Naive B cell (primary cell): ENCODE data around the gene BATF3. TPM values are rescaled to one million over a fixed set of nuclear protein-coding genes. Genes with fewer than 3 reads are reported as not detected.
"Not testable (repeated sequence)": the region's sequence is repeated elsewhere in the genome, so short reads cannot be mapped to it uniquely, and the experiment has no call there.

Source experiments
- ATAC-seq, 2 donors: fragments of 150-1000 bp; cut with Tn5 transposase; 2 replicates each; pipeline ENCODE4 v1.10.0; 2021; ENCODE audit warnings: low read depth in 2 of 2, mild to moderate bottlenecking in 2 of 2, moderate library complexity in 2 of 2
- DNase-seq: peaks from one replicate; pipeline ENCODE4 v3.0.0; 2022
- H3K27ac Mint-ChIP-seq, 6 donors: one replicate each; pipeline ENCODE4 v1.8.0; 2020 to 2022; ENCODE audit warnings: mild to moderate bottlenecking in 6 of 6, mixed read lengths in 6 of 6, moderate library complexity in 5 of 6, inconsistent platforms in 2 of 6
- H3K27me3 Mint-ChIP-seq, 3 donors: one replicate each; pipeline ENCODE4 v1.8.0; 2021 to 2022; ENCODE audit warnings: mixed read lengths in 3 of 3, mild to moderate bottlenecking in 1 of 3
- H3K36me3 Mint-ChIP-seq, 2 donors: one replicate each; pipeline ENCODE4 v1.8.0; 2020 to 2022; ENCODE audit warnings: mixed read lengths in 2 of 2, inconsistent platforms in 1 of 2, mild to moderate bottlenecking in 1 of 2
- H3K4me1 Mint-ChIP-seq, 3 donors: one replicate each; pipeline ENCODE4 v1.8.0; 2020 to 2022; ENCODE audit warnings: mixed read lengths in 3 of 3, inconsistent platforms in 1 of 3, mild to moderate bottlenecking in 1 of 3, moderate library complexity in 1 of 3
- H3K4me3 Mint-ChIP-seq, 8 donors: one replicate each; pipeline ENCODE4 v1.8.0; 2020 to 2022; ENCODE audit warnings: mild to moderate bottlenecking in 8 of 8, mixed read lengths in 8 of 8, moderate library complexity in 8 of 8, inconsistent platforms in 2 of 8
- H3K9me3 Mint-ChIP-seq, 7 donors: one replicate each; pipeline ENCODE4 v1.8.0; 2020 to 2022; ENCODE audit warnings: mixed read lengths in 7 of 7, mild to moderate bottlenecking in 5 of 7, inconsistent platforms in 2 of 7, moderate library complexity in 1 of 7
- polyA plus RNA-seq, 6 donors: library from polyadenylated mRNA; unstranded; fragments of 300-500 nt; fragmentation: Illumina TruSeq; gene quantifications; one replicate each; pipeline ENCODE4 v1.2.3, GENCODE V29; 2021; ENCODE audit warnings: low read depth in 6 of 6

BATF3 gene
- polyA plus RNA-seq, 6 donors from 2014 or later, result not detected

- Mint-ChIP-seq H3K9me3 (peaks cover 0 to 12% (median 4%) of the 10 kb centered on the region in 7 donors), H3K4me3 (no peak overlapping the region), H3K36me3 (peaks cover 10 to 12% of the 10 kb centered on the region in 2 donors), H3K27me3 (peaks cover 4 to 8% (median 6%) of the 10 kb centered on the region in 3 donors), H3K4me1 (peaks cover 0 to 6% (median 4%) of the 10 kb centered on the region in 3 donors), H3K27ac (no peak overlapping the region)
- ATAC-seq (no peak), DNase-seq (no peak)
Observed at GRCh38 chr1:212721388-212722247, 22.0 kb upstream of the BATF3 start.

- H3K4me1 Mint-ChIP-seq, result peaks cover 0 to 6% (median 4%) of the 10 kb centered on the region in 3 donors
- ATAC-seq, result no peak
- H3K36me3 Mint-ChIP-seq, result peaks cover 0 to 6% of the 10 kb centered on the region in 2 donors
- peaks cover 4 to 8% (median 6%) of the 10 kb centered on the region in 3 donors for H3K27me3 Mint-ChIP-seq
- peaks cover 0 to 12% (median 4%) of the 10 kb centered on the region in 7 donors for H3K9me3 Mint-ChIP-seq
- no peak for DNase-seq
- no peak overlapping the region for H3K4me3 Mint-ChIP-seq
- no peak overlapping the region for H3K27ac Mint-ChIP-seq
Observed at GRCh38 chr1:212719633-212720032, 20.0 kb upstream of the BATF3 start.

- Mint-ChIP-seq H3K4me1 (peaks cover 0 to 4% (median 0%) of the 10 kb centered on the region in 3 donors), H3K27me3 (peaks cover 4 to 8% (median 6%) of the 10 kb centered on the region in 3 donors), H3K4me3 (no peak overlapping the region), H3K9me3 (peaks cover 0 to 12% (median 2%) of the 10 kb centered on the region in 7 donors), H3K27ac (no peak overlapping the region), H3K36me3 (peaks cover 0 to 1% of the 10 kb centered on the region in 2 donors)
- DNase-seq (no peak), ATAC-seq (no peak)
Observed at GRCh38 chr1:212718499-212718898, 18.9 kb upstream of the BATF3 start.

DNA sequence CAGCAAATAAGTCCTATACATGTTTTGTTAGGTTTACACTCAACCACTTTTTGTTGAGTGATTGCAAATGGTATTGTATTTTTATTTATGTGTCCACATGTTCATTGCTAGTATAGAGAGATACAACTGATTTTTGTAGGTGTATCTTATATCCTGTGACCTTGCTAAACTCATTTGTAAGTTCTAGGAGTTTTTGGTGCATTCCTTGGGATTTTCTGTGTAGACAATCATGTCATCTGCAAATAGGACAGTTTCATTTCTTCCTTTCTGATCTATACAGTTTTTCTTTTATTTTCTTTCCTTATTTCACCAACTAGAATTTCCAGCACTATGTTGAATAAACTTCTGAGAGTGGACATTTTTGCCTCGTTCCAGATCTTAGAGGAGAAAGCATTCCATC, 16.5 kb upstream of the BATF3 start:
- no peak for DNase-seq
- ATAC-seq, result no peak
- Mint-ChIP-seq H3K9me3 (peaks cover 0 to 11% (median 0%) of the 10 kb centered on the region in 7 donors), H3K27ac (no peak overlapping the region), H3K36me3 (no peaks in the 10 kb centered on the region), H3K4me3 (no peak overlapping the region), H3K27me3 (peaks cover 4 to 8% (median 6%) of the 10 kb centered on the region in 3 donors), H3K4me1 (no peaks in the 10 kb centered on the region)

DNA sequence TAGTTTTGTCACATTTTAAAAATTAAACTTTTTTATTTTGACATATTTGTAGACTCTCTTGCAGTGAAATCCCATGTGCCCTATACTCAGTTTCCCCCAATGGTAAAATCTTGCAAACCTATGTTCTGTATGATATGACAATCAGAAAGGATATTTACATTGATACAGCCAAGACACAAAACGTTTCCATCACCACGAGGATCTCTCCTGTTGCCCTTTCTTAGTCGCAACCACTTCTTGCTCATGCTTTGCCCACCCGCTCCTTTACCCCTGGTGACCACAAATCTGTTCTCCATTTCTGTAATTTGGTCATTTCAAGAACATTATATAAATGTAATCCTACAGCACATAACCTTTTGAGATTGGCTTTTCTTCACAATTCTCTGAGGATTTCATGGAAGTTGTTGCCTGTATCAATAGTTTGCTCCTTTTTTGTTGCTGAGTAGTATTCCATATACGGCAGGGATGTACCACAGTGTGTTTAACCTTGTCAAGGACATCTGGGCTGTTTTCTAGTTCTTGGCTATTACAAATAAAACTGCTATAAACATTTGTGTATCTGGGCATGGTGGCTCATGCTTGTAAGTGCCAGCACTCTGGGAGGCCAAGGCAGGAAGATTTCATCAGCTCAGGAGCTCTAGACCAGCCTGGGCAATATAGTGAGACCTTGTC, 14.0 kb upstream of the BATF3 start:
- no peak for DNase-seq
- H3K27ac Mint-ChIP-seq, result no peak overlapping the region
- no peak for ATAC-seq
- H3K4me1 Mint-ChIP-seq, result peaks cover 0 to 3% (median 0%) of the 10 kb centered on the region in 3 donors
- H3K4me3 Mint-ChIP-seq, result no peak overlapping the region
- no peaks in the 10 kb centered on the region for H3K36me3 Mint-ChIP-seq
- H3K9me3 Mint-ChIP-seq, result peaks cover 0 to 6% (median 0%) of the 10 kb centered on the region in 7 donors
- H3K27me3 Mint-ChIP-seq, result peaks cover 2 to 11% (median 6%) of the 10 kb centered on the region in 3 donors

- H3K27me3 Mint-ChIP-seq, result peaks cover 0 to 8% (median 0%) of the 10 kb centered on the region in 3 donors
- H3K9me3 Mint-ChIP-seq, result peaks cover 0 to 6% (median 0%) of the 10 kb centered on the region in 7 donors
- no peaks in the 10 kb centered on the region for H3K36me3 Mint-ChIP-seq
- no peak overlapping the region for H3K27ac Mint-ChIP-seq
- H3K4me1 Mint-ChIP-seq, result peaks cover 0 to 3% (median 0%) of the 10 kb centered on the region in 3 donors
- H3K4me3 Mint-ChIP-seq, result no peak overlapping the region
- ATAC-seq (no peak), DNase-seq (no peak)
Observed at GRCh38 chr1:212712451-212713303, 13.0 kb upstream of the BATF3 start.

GRCh38 chr1:212711974-212712373, 12.3 kb upstream of the BATF3 start:
- H3K27ac Mint-ChIP-seq, H3K36me3 Mint-ChIP-seq: not testable (repeated sequence)

GRCh38 chr1:212710566-212710965, 10.9 kb upstream of the BATF3 start:
- Mint-ChIP-seq H3K27ac (peak overlapping the region in 4 of 6 donors; percentile 7 to 77 (median 16)), H3K9me3 (peaks cover 0 to 6% (median 0%) of the 10 kb centered on the region in 7 donors), H3K4me3 (no peak overlapping the region), H3K4me1 (peaks cover 0 to 3% (median 0%) of the 10 kb centered on the region in 3 donors), H3K27me3 (peaks cover 0 to 5% (median 0%) of the 10 kb centered on the region in 3 donors), H3K36me3 (no peaks in the 10 kb centered on the region)
- DNase-seq (no peak), ATAC-seq (no peak)

More at GRCh38 chr1:212711974-212712373, 12.3 kb upstream of the BATF3 start:
- not testable (repeated sequence) for ATAC-seq, H3K4me3 Mint-ChIP-seq, H3K27me3 Mint-ChIP-seq, H3K4me1 Mint-ChIP-seq, H3K9me3 Mint-ChIP-seq, DNase-seq

DNA sequence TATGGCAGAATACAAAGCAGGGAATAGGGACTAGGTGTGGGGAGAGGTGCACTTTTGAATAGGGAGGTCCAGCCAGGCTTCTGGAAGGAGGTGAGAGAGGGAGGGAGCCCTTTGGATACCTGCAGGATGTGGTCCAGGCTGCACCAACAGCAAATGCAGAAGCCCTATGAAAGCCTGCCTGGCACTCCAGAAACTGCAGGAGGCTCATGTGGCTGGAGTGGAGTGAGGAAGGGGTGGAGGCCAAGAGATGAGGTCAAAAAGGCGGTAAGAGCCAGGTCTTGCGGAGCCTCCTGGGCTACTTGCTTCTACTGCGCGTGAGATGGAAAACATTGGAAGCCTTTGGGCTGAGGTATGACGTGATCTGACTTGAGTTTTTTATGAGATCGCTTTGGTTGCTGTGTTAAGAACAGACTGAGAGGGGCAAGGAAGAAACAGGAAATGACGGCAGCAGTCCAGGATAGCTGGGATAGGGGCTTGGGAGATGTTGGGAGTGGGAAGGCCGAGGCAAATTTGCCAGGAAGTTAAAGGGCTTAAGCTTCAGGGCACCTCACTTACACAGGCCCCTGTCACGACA, 4.4 kb upstream of the BATF3 start:
- Mint-ChIP-seq H3K9me3 (no peaks in the 10 kb centered on the region), H3K27me3 (peaks cover 0 to 1% (median 0%) of the 10 kb centered on the region in 3 donors), H3K4me1 (peaks cover 15 to 20% (median 15%) of the 10 kb centered on the region in 3 donors), H3K4me3 (no peak overlapping the region), H3K27ac (no peak overlapping the region), H3K36me3 (no peaks in the 10 kb centered on the region)
- ATAC-seq (no peak), DNase-seq (no peak)

DNA sequence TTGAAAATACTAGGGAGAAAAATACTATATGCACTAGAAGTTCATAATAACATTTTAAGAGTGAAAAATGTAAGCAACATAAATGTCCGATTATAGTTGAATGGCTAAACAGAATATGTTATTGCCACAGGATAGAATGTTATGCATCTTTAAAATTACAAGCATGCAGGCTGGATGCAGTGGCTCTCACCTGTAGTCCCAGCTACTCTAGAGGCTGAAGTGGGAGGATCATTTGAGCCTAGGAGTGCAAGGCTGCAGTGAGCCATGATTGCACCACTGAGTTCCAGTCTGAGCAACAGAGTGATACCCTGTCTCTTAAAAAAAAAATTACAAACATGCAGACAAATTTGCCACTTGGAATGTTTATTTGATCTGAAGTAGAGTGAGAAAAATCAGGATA, 3.0 kb upstream of the BATF3 start:
- Mint-ChIP-seq H3K4me1 (peaks cover 25 to 34% (median 28%) of the 10 kb centered on the region in 3 donors), H3K27me3 (no peaks in the 10 kb centered on the region), H3K27ac (peak overlapping the region in 2 of 6 donors; percentile 12 to 78), H3K4me3 (peak overlapping the region in 1 of 8 donors; percentile 23), H3K36me3 (no peaks in the 10 kb centered on the region), H3K9me3 (no peaks in the 10 kb centered on the region)
- DNase-seq (no peak), ATAC-seq (no peak)

- Mint-ChIP-seq H3K4me1 (peaks cover 29 to 41% (median 30%) of the 10 kb centered on the region in 3 donors), H3K9me3 (no peaks in the 10 kb centered on the region), H3K4me3 (peak overlapping the region in 4 of 8 donors; percentile 83 to 93 (median 90)), H3K27me3 (peaks cover 0 to 3% (median 0%) of the 10 kb centered on the region in 3 donors), H3K27ac (peak overlapping the region in 1 of 6 donors; percentile 13), H3K36me3 (no peaks in the 10 kb centered on the region)
- no peak for DNase-seq
- no peak for ATAC-seq
Observed at GRCh38 chr1:212701910-212702309, 2.3 kb upstream of the BATF3 start.

DNA sequence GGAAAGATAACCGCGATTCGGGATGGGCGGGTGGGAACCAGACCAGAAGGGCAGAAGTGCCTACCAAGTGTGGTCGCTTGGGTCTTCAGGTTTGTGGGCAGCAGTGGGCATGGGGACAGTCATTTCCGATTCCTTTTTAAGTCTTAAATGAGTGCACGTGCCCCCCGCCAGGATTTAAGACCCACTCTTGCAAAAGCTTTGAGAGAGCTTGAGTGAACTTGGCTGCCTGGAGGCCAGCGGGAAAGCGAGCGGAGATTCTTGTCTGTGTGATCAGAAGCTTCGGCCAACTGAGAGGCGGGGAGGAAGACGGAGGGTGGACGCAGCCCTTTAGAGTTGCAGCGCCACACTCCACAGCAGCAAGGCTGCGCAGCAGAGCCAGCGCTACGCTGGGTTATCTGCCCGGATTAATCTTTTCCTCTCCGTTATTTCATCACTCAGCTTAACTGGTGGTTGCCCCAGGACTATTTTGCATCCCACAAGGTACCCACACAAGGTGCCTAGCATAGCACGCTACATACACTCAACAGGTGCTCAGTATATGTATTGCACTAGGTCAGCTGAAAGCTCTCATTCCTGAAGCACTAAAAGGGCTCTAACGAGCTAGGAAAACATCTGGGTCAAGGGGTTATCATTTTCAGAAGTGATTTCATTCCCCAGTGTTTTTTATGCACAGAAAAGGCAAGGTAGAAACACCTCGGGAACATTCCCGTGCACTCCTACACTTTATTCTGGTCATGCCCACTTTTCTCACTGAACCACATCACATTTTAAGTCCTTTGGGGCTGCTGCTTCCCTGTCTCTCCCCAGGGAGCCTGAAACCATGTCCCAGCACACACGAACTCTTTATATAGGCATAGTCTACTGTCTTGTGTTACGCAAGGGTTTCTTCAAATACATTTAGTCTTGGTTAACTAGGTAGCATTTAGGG, 1.5 kb upstream of the BATF3 start:
- H3K27ac Mint-ChIP-seq, result peak overlapping the region in 2 of 6 donors; percentile 4 to 51
- DNase-seq (peak; percentile 11), ATAC-seq (peak; percentile 25 to 34)
- no peaks in the 10 kb centered on the region for H3K9me3 Mint-ChIP-seq
- H3K27me3 Mint-ChIP-seq, result peaks cover 4 to 10% (median 6%) of the 10 kb centered on the region in 3 donors
- H3K4me1 Mint-ChIP-seq, result peaks cover 33 to 47% (median 33%) of the 10 kb centered on the region in 3 donors
- peak overlapping the region; percentile 83 to 93 (median 90) for H3K4me3 Mint-ChIP-seq
- no peaks in the 10 kb centered on the region for H3K36me3 Mint-ChIP-seq
